GM12878 (cell line): ENCODE data around the gene HORMAD2.

Experiments
- LARP7 ChIP-seq: fragments of 450-650 bp; IDR thresholded peaks from 2 replicates; pipeline ENCODE4 v1.6.1; 2017; ENCODE audit warnings: mild to moderate bottlenecking
- MAX ChIP-seq: IDR thresholded peaks from 2 replicates; pipeline ENCODE4 v1.6.1; 2012; ENCODE audit warnings: low read depth, low read length, improper control_type of control experiment
- NR2C2 ChIP-seq: IDR thresholded peaks from 2 replicates; pipeline ENCODE4 v1.6.1; 2011; ENCODE audit warnings: borderline replicate concordance, low read depth; ENCODE audit not compliant: control insufficient read depth, insufficient read length
- POLR2AphosphoS5 ChIP-seq: IDR thresholded peaks from 2 replicates; pipeline ENCODE4 v1.6.1; 2011; ENCODE audit warnings: mild to moderate bottlenecking, low read length, inconsistent platforms
- RAD21 ChIP-seq: IDR thresholded peaks from 2 replicates; pipeline ENCODE4 v1.6.1; 2011; ENCODE audit warnings: mild to moderate bottlenecking, low read depth, low read length, moderate library complexity; ENCODE audit not compliant: insufficient read depth
- SMC3 ChIP-seq: IDR thresholded peaks from 2 replicates; pipeline ENCODE4 v1.6.1; 2011; ENCODE audit warnings: low read length, improper control_type of control experiment, borderline replicate concordance
- ZBED1 ChIP-seq: IDR thresholded peaks from 2 replicates; pipeline ENCODE4 v1.6.1; 2016; ENCODE audit warnings: borderline replicate concordance
- TF ChIP-seq, protein P1 (sequence below): IDR thresholded peaks from 2 replicates; pipeline ENCODE4 v1.6.1; 2012; ENCODE audit warnings: low read depth, low read length, improper control_type of control experiment
- TF ChIP-seq, protein P2 (sequence below), 3 experiments: IDR thresholded peaks in 2 of 3; conservative IDR thresholded peaks in 1 of 3; 2 replicates each; pipeline ENCODE4 v1.5.1; 2011; ENCODE audit warnings: low read depth in 3 of 3, low read length in 3 of 3, mild to moderate bottlenecking in 3 of 3, control low read depth in 2 of 3, moderate library complexity in 2 of 3, inconsistent platforms in 1 of 3, mixed read lengths in 1 of 3; ENCODE audit not compliant: control insufficient read depth in 2 of 3, insufficient read depth in 1 of 3; ENCODE audit errors: extremely low read depth in 1 of 3

DNA sequence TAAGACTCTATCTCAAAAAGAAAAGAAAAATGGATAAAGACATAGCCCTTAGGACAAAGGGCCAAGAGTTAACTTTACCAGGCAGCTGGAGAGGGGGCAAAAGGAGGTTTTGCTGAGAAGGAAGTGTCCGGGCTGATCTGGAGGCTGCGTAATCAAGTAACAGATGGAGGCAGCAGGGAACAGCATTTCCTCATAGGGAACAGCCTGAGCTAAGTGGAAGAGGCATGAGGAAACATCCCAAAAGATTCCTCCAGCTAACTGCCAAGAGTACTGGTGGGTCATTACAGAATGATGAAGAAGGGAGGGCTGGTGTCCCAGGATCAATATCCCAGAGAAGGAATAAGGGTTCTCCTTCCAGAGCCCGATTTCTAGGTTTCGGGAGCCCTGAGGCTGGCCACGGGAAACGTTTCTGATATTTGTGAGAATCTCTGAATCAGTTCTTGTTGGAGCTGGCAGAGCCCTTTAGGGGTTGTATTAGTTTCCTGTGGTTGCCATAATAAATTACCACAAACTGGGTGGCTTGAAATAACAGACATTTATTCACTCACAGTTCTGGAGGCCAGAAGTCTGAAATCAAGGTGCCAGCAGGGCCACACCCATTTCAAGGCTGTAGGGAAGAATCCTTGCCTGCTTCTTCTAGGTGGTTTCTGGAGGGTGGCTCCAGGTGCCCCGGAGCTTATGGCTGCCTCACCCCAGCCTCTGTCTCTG, 145.1 kb downstream of the HORMAD2 start:
- TF ChIP-seq, protein P1, sequence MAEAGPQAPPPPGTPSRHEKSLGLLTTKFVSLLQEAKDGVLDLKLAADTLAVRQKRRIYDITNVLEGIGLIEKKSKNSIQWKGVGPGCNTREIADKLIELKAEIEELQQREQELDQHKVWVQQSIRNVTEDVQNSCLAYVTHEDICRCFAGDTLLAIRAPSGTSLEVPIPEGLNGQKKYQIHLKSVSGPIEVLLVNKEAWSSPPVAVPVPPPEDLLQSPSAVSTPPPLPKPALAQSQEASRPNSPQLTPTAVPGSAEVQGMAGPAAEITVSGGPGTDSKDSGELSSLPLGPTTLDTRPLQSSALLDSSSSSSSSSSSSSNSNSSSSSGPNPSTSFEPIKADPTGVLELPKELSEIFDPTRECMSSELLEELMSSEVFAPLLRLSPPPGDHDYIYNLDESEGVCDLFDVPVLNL, result no peak
- TF ChIP-seq, protein P2, sequence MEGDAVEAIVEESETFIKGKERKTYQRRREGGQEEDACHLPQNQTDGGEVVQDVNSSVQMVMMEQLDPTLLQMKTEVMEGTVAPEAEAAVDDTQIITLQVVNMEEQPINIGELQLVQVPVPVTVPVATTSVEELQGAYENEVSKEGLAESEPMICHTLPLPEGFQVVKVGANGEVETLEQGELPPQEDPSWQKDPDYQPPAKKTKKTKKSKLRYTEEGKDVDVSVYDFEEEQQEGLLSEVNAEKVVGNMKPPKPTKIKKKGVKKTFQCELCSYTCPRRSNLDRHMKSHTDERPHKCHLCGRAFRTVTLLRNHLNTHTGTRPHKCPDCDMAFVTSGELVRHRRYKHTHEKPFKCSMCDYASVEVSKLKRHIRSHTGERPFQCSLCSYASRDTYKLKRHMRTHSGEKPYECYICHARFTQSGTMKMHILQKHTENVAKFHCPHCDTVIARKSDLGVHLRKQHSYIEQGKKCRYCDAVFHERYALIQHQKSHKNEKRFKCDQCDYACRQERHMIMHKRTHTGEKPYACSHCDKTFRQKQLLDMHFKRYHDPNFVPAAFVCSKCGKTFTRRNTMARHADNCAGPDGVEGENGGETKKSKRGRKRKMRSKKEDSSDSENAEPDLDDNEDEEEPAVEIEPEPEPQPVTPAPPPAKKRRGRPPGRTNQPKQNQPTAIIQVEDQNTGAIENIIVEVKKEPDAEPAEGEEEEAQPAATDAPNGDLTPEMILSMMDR (IDR thresholded peaks at IDR 0.05 in 2 of 3, conservative IDR thresholded peaks at IDR 0.05 in 1 of 3; ENCODE audit: control insufficient read depth in 2 of 3, extremely low read depth in 1 of 3, insufficient read depth in 1 of 3, low read depth in 3 of 3, low read length in 3 of 3), result no peak
- TF ChIP-seq ZBED1 (no peak), NR2C2 (no peak), POLR2AphosphoS5 (no peak), RAD21 (no peak), LARP7 (no peak), MAX (no peak), SMC3 (no peak)
